Mesothelial cell of epicardium (in vitro differentiated cells): Measurements from ENCODE around the gene CTDSPL. TPM values are rescaled to one million over a fixed set of nuclear protein-coding genes. Genes with fewer than 3 reads are reported as not detected.
A peak's percentile ranks its signal among the peaks of the same experiment; 100 is the strongest.

ENCODE experiments used
- DNase-seq, 2 experiments: peaks; one replicate each; pipeline ENCODE4 v3.0.0; 2021; ENCODE audit warnings: low spot score in 2 of 2; ENCODE audit not compliant: unreplicated experiment in 2 of 2
- H3K27ac Mint-ChIP-seq: 2 replicates; pipeline ENCODE4 v1.8.0; 2021; ENCODE audit warnings: mixed read lengths
- H3K27me3 Mint-ChIP-seq: 2 replicates; pipeline ENCODE4 v1.8.0; 2021; ENCODE audit warnings: low read depth, mixed read lengths
- H3K36me3 Mint-ChIP-seq: 2 replicates; pipeline ENCODE4 v1.8.0; 2021; ENCODE audit warnings: mixed read lengths
- H3K4me1 Mint-ChIP-seq: 2 replicates; pipeline ENCODE4 v1.8.0; 2021; ENCODE audit warnings: mixed read lengths
- H3K4me3 Mint-ChIP-seq: 2 replicates; pipeline ENCODE4 v1.8.0; 2021; ENCODE audit warnings: mild to moderate bottlenecking, moderate library complexity, mixed read lengths
- H3K9me3 Mint-ChIP-seq: 2 replicates; pipeline ENCODE4 v1.8.0; 2021; ENCODE audit warnings: mixed read lengths
- CTCF ChIP-seq: fragments of 200-600 bp; sonication (generic); IDR thresholded peaks from one replicate; pipeline ENCODE4 v1.5.0; 2021; ENCODE audit warnings: antibody characterized with exemption; ENCODE audit not compliant: unreplicated experiment
- total RNA-seq: library from RNA; stranded (reverse); gene quantifications from 3 replicates; pipeline ENCODE4 v1.2.1, GENCODE V29; 2021

Gene CTDSPL
- total RNA-seq, 1 donor from 2014 or later, result 29.9 TPM

- DNase-seq, result no peak
- H3K4me1 Mint-ChIP-seq, result peaks cover 3% of the 10 kb centered on the region
- peaks cover 11% of the 10 kb centered on the region for H3K9me3 Mint-ChIP-seq
- no peak overlapping the region for H3K4me3 Mint-ChIP-seq
- H3K27me3 Mint-ChIP-seq, result no peaks in the 10 kb centered on the region
- H3K36me3 Mint-ChIP-seq, result peaks cover 21% of the 10 kb centered on the region
- peak overlapping the region; percentile 44 for H3K27ac Mint-ChIP-seq
- no peak for TF ChIP-seq CTCF
Observed at GRCh38 chr3:37825744-37826400, 35.8 kb upstream of the CTDSPL start.

DNA sequence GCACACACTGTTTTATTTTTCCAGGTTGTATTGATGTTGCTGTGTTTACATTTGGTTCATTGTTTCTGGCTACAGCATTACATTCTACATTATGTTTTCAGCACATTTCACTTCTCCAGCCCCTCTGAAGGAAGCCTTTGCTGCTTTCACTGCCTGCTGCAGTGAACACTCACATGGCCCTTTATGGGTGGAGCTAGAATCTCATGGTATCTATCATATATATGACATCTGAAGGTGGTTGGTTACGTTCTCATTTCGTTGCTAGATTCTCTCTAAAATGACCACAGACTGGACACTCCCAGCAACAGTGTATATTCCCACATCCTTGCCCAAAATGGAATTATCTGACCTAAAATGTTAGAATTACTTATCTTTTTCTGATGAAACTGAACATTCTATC lies 35.2 kb upstream of the CTDSPL start:
- Mint-ChIP-seq H3K9me3 (peaks cover 11% of the 10 kb centered on the region), H3K36me3 (peaks cover 22% of the 10 kb centered on the region), H3K4me1 (peaks cover 3% of the 10 kb centered on the region), H3K4me3 (no peak overlapping the region), H3K27me3 (no peaks in the 10 kb centered on the region), H3K27ac (no peak overlapping the region)
- no peak for TF ChIP-seq CTCF
- no peak for DNase-seq

GRCh38 chr3:37826933-37827332 lies 34.7 kb upstream of the CTDSPL start:
- DNase-seq, result no peak
- Mint-ChIP-seq H3K27ac (no peak overlapping the region), H3K4me3 (no peak overlapping the region), H3K36me3 (peaks cover 26% of the 10 kb centered on the region), H3K27me3 (no peaks in the 10 kb centered on the region), H3K4me1 (peaks cover 3% of the 10 kb centered on the region), H3K9me3 (peaks cover 11% of the 10 kb centered on the region)
- no peak for TF ChIP-seq CTCF

DNA sequence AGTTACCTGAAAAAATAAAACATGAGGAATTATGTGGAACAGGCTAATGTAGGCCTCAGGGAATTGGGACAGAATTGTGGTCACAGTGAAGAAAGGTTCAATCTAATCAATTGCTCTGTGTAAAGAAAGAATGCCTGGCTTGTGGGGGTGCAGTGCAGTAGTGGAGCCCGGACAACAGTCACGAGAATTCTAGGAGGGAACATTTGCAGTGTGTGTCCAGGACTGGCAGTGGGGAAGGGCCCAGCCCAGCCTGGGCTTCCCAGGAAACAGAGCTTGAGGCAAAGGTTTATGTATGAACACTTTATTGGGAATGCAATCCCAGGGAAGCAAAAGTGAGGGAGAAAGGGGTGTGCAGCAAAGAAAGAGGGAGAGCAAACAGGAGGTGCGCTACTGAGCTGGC lies 29.2 kb upstream of the CTDSPL start:
- Mint-ChIP-seq H3K9me3 (peaks cover 11% of the 10 kb centered on the region), H3K36me3 (peaks cover 24% of the 10 kb centered on the region), H3K27me3 (no peaks in the 10 kb centered on the region), H3K27ac (no peak overlapping the region), H3K4me1 (peaks cover 3% of the 10 kb centered on the region), H3K4me3 (no peak overlapping the region)
- DNase-seq, result no peak
- TF ChIP-seq CTCF, result no peak

DNA sequence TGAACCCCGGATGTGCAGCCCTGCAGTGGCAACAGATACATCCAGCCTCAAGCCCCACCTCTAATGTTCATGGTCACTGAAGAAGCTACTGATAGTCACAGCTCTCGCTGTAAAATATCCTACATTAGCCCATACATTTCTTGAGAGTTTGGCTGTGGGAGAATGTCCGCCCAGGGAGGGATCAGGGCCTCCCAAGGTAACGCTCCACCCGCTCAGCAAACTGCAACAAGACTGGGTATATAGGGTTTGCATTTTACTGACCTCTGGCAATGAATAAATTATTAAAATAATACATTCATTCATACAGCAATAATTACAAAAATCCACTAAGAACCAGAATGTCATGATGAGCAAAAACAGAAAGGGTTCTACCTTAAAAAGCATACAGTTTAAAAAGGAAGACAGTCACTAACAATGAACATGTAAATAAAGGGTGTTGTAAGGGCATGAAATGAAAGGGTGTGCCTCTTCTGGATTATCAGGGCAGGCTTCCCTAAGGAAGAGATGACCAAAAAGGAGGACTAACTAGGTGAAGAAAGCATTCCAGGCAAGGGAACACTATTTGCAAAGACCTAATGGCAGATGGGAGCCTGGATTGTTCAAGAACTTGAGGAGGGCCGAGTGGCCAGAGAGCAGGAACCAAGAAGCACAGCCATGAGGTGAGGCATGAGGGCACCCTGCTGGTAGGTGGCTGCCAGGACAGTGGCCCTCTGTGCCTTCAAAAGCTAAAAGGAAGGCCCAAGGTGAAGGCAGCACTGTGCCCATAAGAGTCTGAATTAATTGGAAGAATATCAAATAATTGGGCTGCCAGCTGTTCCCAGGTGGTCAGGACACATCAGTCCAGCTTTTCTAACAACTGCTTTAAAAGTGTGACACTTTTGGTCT lies 28.1 kb upstream of the CTDSPL start:
- peaks cover 19% of the 10 kb centered on the region for H3K36me3 Mint-ChIP-seq
- H3K27me3 Mint-ChIP-seq, result no peaks in the 10 kb centered on the region
- H3K27ac Mint-ChIP-seq, result no peak overlapping the region
- H3K4me1 Mint-ChIP-seq, result peaks cover 3% of the 10 kb centered on the region
- no peak for TF ChIP-seq CTCF
- peaks cover 5% of the 10 kb centered on the region for H3K9me3 Mint-ChIP-seq
- no peak for DNase-seq
- no peak overlapping the region for H3K4me3 Mint-ChIP-seq
